Kidney (tissue), 14 donors: Measurements from ENCODE around the gene RPE. TPM values are rescaled to one million over a fixed set of nuclear protein-coding genes. Genes with fewer than 3 reads are reported as not detected.

Source experiments
- DNase-seq, 5 donors: peaks; one replicate each; pipeline ENCODE4 v3.0.0-alpha.2; 2013 to 2020
- FAIRE-seq: peaks from 2 replicates; lab custom pipeline; 2012; peaks lifted over from hg19 to GRCh38; lab: Jason Lieb, UNC
- H3K27ac ChIP-seq, 2 donors: one replicate each; pipeline ENCODE4 v1.7.0; 2013; ENCODE audit warnings: low read depth in 2 of 2, low read length in 2 of 2, inconsistent platforms in 1 of 2
- H3K27me3 ChIP-seq: one replicate; pipeline ENCODE4 v1.7.1; 2013; ENCODE audit warnings: low read length, inconsistent platforms; ENCODE audit not compliant: control insufficient read depth, insufficient read depth
- H3K36me3 ChIP-seq, 3 donors: one replicate each; pipeline versions ENCODE4 v1.7.0 to v1.7.1; 2013; ENCODE audit warnings: low read length in 3 of 3, control low read depth in 1 of 3, inconsistent platforms in 1 of 3; ENCODE audit not compliant: insufficient read depth in 3 of 3, control insufficient read depth in 2 of 3
- H3K4me1 ChIP-seq, 3 donors: one replicate each; pipeline versions ENCODE4 v1.7.0 to v1.7.1; 2013; ENCODE audit warnings: low read length in 3 of 3, inconsistent platforms in 1 of 3, low read depth in 1 of 3; ENCODE audit not compliant: control insufficient read depth in 2 of 3, insufficient read depth in 2 of 3
- H3K4me3 ChIP-seq, 3 donors: one replicate each; pipeline versions ENCODE4 v1.7.0 to v1.8.1; 2013; ENCODE audit warnings: low read length in 3 of 3, control low read depth in 1 of 3, inconsistent platforms in 1 of 3
- H3K9ac ChIP-seq, 3 donors: one replicate each; pipeline versions ENCODE4 v1.7.0 to v1.7.1; 2013; ENCODE audit warnings: low read length in 3 of 3, control low read depth in 1 of 3, inconsistent platforms in 1 of 3
- H3K9me3 ChIP-seq, 3 donors: one replicate each; pipeline versions ENCODE4 v1.7.0 to v1.7.1; 2013; ENCODE audit warnings: low read length in 3 of 3, control low read depth in 1 of 3, inconsistent platforms in 1 of 3; ENCODE audit not compliant: control insufficient read depth in 2 of 3, insufficient read depth in 1 of 3
- intact Hi-C: fragments of 100-400 bp; cut with DNase I; formaldehyde crosslinking; loops from one replicate; pipeline ENCODE4 v1.11.1; 2022
- polyA plus RNA-seq: library from polyadenylated mRNA; stranded (reverse); fragments of 350-450 nt; fragmentation: Illumina TruSeq; extraction: RNeasy Lipid Tissue Mini Kit (QIAGEN cat#74804); gene quantifications from one replicate; pipeline ENCODE4 v1.2.3, GENCODE V29; 2014; ENCODE audit warnings: low read depth, low replicate concordance; ENCODE audit not compliant: insufficient read depth
- total RNA-seq: library from RNA; stranded (reverse); fragmentation: NEBNext Ultra II Directional; extraction: Animal tissue kit (Norgen Biotek cat#: 25700); gene quantifications from one replicate; pipeline ENCODE4 v1.2.1, GENCODE V29; 2021
- TF ChIP-seq, protein P1 (sequence below): IDR thresholded peaks from 3 replicates; pipeline ENCODE4 v1.5.1; 2012; ENCODE audit warnings: mild to moderate bottlenecking, moderate library complexity, borderline replicate concordance; ENCODE audit not compliant: insufficient read depth; ENCODE audit errors: extremely low read depth
- donor health status: control.
- donor health status: control.
- donor health status: control.
- donor health status: control.
- donor health status: control.
- donor health status: DM: yes; HTN: yes; CAD: no.
- donor health status: Normal renal cell carcinoma (clear cell type).

Gene RPE
- total and polyA plus RNA-seq, 2 donors from 2014 or later = 33.3 to 56.7 TPM

DNA sequence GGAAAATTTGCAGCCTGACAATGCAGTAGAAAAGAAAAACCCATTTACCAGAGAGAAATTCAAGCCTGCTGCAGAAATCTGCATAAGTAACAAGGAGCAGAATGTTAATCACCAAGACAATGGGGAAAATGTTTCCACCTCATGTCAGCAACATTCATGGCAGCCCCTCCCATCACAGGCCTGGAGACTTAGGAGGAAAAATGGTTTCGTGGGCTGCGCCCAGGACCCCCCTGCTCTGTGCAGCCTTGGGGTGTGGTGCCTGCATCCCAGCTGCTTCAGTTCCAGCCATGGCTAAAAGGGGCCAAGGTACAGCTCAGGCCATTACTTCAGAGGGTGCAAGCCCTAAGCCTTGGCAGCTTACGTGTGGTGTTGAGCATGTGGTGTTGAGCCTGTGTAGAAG, 53.4 kb downstream of the RPE start:
- DNase-seq (no peak), FAIRE-seq (no peak)
- H3K36me3 ChIP-seq = peaks cover 0 to 5% (median 0%) of the 10 kb centered on the region in 3 donors
- no peaks in the 10 kb centered on the region for H3K27me3 ChIP-seq
- H3K9me3 ChIP-seq = no peaks in the 10 kb centered on the region
- no peak overlapping the region for H3K9ac ChIP-seq
- no peaks in the 10 kb centered on the region for H3K4me1 ChIP-seq
- intact Hi-C loops = no loop called here
- no peak overlapping the region for H3K4me3 ChIP-seq
- TF ChIP-seq, protein P1, sequence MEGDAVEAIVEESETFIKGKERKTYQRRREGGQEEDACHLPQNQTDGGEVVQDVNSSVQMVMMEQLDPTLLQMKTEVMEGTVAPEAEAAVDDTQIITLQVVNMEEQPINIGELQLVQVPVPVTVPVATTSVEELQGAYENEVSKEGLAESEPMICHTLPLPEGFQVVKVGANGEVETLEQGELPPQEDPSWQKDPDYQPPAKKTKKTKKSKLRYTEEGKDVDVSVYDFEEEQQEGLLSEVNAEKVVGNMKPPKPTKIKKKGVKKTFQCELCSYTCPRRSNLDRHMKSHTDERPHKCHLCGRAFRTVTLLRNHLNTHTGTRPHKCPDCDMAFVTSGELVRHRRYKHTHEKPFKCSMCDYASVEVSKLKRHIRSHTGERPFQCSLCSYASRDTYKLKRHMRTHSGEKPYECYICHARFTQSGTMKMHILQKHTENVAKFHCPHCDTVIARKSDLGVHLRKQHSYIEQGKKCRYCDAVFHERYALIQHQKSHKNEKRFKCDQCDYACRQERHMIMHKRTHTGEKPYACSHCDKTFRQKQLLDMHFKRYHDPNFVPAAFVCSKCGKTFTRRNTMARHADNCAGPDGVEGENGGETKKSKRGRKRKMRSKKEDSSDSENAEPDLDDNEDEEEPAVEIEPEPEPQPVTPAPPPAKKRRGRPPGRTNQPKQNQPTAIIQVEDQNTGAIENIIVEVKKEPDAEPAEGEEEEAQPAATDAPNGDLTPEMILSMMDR = no peak
- H3K27ac ChIP-seq = no peak overlapping the region

DNA sequence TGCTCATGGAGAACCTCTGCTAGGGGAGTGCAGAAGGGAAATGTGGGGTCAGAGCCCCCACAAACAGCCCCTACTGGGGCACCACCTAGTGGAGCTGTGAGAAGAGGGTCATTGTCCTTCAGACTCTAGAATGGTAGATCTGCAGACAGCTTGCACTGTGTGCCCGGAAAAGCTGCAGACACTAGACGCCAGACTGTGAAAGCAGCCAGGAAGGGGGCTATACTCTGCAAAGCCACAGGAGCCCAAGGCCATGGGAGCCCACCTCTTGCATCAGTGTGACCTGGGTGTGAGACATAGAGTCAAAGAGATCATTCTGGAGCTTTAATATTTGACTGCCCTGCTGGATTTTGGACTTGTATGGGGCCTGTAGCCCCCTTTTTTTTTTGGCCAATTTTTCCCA, 60.9 kb downstream of the RPE start:
- Histone ChIP-seq H3K4me1 (no peaks in the 10 kb centered on the region), H3K27me3 (no peaks in the 10 kb centered on the region), H3K9ac (no peak overlapping the region), H3K36me3 (peaks cover 0 to 5% (median 2%) of the 10 kb centered on the region in 3 donors), H3K27ac (no peak overlapping the region), H3K4me3 (no peak overlapping the region), H3K9me3 (no peaks in the 10 kb centered on the region)
- DNase-seq (no peak), FAIRE-seq (no peak)
- intact Hi-C loops = no loop called here
- TF ChIP-seq, protein P1 = no peak

Other genes starting within 250 kb of the RPE start
- gene UNC80, start 230.8 kb upstream of the RPE start, total RNA-seq = 0.06 TPM
- gene UNC80, start 230.8 kb upstream of the RPE start, polyA plus RNA-seq = 0.04 TPM
- 65.4 TPM for gene KANSL1L, start 168.8 kb downstream of the RPE start, total RNA-seq
- gene KANSL1L, start 168.8 kb downstream of the RPE start, polyA plus RNA-seq = 11.6 TPM
- gene ACADL, start 222.8 kb downstream of the RPE start, total RNA-seq = 21.1 TPM
- gene ACADL, start 222.8 kb downstream of the RPE start, polyA plus RNA-seq = 15.7 TPM